Measurements from ENCODE around the gene CEACAM16.
"Not testable (repeated sequence)": the region's sequence is repeated elsewhere in the genome, so short reads cannot be mapped to it uniquely, and the experiment has no call there.

Gene CEACAM16

GRCh38 chr19:44663996-44664395 lies 35.0 kb upstream of the CEACAM16 start:
- Histone ChIP-seq H3K4me1 (ENCODE audit: control insufficient read depth in 1 of 2, insufficient read depth in 1 of 2, low read depth in 1 of 2, low read length in 1 of 2) (no peaks in the 10 kb centered on the region), H3K36me3 (peaks cover 44% of the 10 kb centered on the region), H3K27me3 (no peaks in the 10 kb centered on the region), H3K27ac (no peak overlapping the region), H3K9me3 (no peaks in the 10 kb centered on the region), H3K4me3 (ENCODE audit: low read depth in 1 of 2, low read length in 1 of 2) (no peak overlapping the region)
- TF ChIP-seq, protein P1, sequence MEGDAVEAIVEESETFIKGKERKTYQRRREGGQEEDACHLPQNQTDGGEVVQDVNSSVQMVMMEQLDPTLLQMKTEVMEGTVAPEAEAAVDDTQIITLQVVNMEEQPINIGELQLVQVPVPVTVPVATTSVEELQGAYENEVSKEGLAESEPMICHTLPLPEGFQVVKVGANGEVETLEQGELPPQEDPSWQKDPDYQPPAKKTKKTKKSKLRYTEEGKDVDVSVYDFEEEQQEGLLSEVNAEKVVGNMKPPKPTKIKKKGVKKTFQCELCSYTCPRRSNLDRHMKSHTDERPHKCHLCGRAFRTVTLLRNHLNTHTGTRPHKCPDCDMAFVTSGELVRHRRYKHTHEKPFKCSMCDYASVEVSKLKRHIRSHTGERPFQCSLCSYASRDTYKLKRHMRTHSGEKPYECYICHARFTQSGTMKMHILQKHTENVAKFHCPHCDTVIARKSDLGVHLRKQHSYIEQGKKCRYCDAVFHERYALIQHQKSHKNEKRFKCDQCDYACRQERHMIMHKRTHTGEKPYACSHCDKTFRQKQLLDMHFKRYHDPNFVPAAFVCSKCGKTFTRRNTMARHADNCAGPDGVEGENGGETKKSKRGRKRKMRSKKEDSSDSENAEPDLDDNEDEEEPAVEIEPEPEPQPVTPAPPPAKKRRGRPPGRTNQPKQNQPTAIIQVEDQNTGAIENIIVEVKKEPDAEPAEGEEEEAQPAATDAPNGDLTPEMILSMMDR (IDR thresholded peaks at IDR 0.05): no peak

DNA sequence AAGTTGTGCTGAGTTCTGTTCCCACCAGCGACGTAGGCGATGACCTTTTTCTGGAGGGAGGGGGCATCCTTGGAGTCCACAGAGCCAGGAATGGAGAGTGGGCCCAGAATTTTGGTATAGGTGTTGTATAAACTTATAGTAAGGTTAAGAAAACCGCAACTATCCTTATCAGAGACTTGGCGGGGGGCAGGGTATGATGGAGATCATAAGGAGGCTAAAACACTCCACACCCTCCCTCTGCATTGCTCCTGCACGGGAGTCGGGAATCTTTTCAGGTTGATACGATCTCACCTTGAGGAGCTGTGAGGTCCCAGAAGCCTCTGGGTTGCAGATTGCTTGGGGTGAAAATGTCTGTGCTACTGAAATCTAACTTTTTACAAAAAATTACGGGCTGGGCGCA lies 34.0 kb upstream of the CEACAM16 start:
- H3K27me3 ChIP-seq: no peaks in the 10 kb centered on the region
- H3K4me3 ChIP-seq (ENCODE audit: low read depth in 1 of 2, low read length in 1 of 2): no peak overlapping the region
- TF ChIP-seq, protein P1 (IDR thresholded peaks at IDR 0.05): no peak
- H3K36me3 ChIP-seq: peaks cover 34% of the 10 kb centered on the region
- no peaks in the 10 kb centered on the region for H3K4me1 ChIP-seq (ENCODE audit: control insufficient read depth in 1 of 2, insufficient read depth in 1 of 2, low read depth in 1 of 2, low read length in 1 of 2)
- no peaks in the 10 kb centered on the region for H3K9me3 ChIP-seq
- no peak overlapping the region for H3K27ac ChIP-seq

DNA sequence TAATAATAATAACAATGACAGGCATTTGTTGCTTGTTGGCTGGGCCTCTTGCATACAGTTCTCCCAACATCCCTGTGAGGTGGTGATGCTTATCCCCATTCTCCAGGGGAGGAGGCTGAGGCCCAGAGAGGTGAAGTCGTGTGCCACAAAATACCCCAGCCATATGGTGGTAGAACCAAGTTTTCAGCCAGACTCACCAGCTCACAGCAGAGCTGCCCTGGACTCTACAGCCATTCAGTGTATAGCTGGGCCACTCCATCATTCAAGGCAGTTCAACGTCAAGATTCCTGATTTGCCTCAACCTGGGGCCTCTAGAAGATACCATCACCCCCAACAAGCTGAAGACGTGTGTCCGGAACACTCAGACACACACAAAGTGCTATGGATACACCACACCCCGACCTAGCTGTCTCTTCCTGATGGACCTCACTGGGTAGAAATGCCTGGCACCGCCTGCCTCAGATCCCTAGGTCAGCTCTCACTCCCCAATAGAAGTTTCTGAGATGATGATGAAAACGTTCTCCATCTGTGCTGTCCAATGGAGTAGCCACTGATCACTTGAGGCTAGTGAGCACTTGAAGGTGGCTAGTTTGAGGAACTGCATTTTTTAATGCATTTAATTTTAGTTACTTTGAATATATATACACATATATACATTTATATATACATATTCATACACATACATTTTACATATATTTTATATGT lies 31.9 kb upstream of the CEACAM16 start:
- TF ChIP-seq, protein P1 (IDR thresholded peaks at IDR 0.05): no peak
- Histone ChIP-seq H3K4me1 (ENCODE audit: control insufficient read depth in 1 of 2, insufficient read depth in 1 of 2, low read depth in 1 of 2, low read length in 1 of 2) (no peaks in the 10 kb centered on the region), H3K9me3 (no peaks in the 10 kb centered on the region), H3K4me3 (ENCODE audit: low read depth in 1 of 2, low read length in 1 of 2) (no peak overlapping the region), H3K36me3 (peaks cover 15% of the 10 kb centered on the region), H3K27ac (no peak overlapping the region), H3K27me3 (no peaks in the 10 kb centered on the region)

DNA sequence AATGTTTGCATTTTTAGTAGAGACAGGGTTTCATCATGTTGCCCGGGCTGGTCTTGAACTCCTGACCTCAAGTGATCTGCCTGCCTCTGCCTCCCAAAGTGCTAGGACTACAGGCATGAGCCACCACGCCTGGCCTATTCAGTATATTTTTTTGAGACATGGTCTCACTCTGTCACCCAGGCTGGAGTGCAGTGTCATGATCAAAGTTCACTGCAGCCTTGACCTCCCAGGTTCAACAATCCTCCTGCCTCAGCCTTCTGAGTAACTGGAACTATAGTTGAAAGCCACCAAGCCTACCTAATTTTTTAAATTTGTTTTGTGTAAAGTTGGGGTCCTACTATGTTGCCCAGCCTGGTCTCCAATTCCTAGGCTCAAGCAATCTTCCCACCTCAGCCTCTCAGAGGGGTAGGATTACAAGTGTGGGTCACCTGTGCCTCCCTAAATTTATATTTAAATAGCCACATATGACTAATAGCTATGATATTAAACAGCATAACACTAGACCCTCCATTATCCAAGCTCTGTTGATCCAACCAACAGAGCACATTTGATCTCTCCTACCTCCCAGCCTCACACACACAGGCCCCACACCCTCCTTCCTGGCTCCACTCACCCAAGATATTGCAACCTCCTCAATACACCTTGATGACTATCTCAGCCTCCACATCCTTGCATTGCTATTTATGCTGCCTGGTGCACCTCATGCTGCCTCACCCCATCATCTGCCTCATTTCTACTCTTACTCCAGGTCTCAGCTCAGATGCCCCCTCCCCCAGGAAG lies 29.8 kb upstream of the CEACAM16 start:
- no peak overlapping the region for H3K27ac ChIP-seq
- H3K4me3 ChIP-seq (ENCODE audit: low read depth in 1 of 2, low read length in 1 of 2): no peak overlapping the region
- TF ChIP-seq, protein P1 (IDR thresholded peaks at IDR 0.05): no peak
- H3K9me3 ChIP-seq: no peaks in the 10 kb centered on the region
- no peaks in the 10 kb centered on the region for H3K36me3 ChIP-seq
- no peaks in the 10 kb centered on the region for H3K27me3 ChIP-seq
- no peaks in the 10 kb centered on the region for H3K4me1 ChIP-seq (ENCODE audit: control insufficient read depth in 1 of 2, insufficient read depth in 1 of 2, low read depth in 1 of 2, low read length in 1 of 2)

GRCh38 chr19:44670027-44670426 lies 28.9 kb upstream of the CEACAM16 start:
- not testable (repeated sequence) for H3K9me3 ChIP-seq; H3K4me3 ChIP-seq (ENCODE audit: low read depth in 1 of 2, low read length in 1 of 2); H3K4me1 ChIP-seq (ENCODE audit: control insufficient read depth in 1 of 2, insufficient read depth in 1 of 2, low read depth in 1 of 2, low read length in 1 of 2); H3K27ac ChIP-seq; H3K36me3 ChIP-seq; H3K27me3 ChIP-seq

DNA sequence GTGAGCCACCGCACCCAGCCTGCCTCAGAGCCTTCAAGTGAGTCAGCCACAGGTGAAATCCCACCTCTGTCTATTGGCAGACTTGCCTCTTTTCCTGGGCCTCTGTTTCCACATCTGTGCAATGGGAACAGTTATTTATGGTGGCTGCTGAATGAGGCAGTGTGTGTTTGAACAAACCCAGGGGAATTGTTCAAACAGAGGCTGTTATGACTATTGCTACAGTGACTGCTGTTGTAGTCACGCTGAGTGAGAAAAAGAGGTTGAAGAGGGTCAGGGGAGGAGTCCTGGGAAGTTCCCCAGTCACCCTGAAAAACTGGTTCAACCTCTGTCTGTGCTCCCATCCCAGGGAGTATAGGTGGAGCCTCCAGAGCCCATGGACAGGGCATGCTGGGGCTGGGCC lies 27.6 kb upstream of the CEACAM16 start, which contains the start of gene CEACAM19:
Gene CEACAM19 (plus strand): TSS at position 83 of the 400 bp plus-strand sequence. CDS start 450 bp downstream, outside the sequence.
- Histone ChIP-seq H3K27ac (no peak within 1 kb of the TSS), H3K4me3 (ENCODE audit: low read depth in 1 of 2, low read length in 1 of 2) (no peak within 1 kb of the TSS), H3K9me3 (no peaks in the 10 kb centered on the region), H3K4me1 (ENCODE audit: control insufficient read depth in 1 of 2, insufficient read depth in 1 of 2, low read depth in 1 of 2, low read length in 1 of 2) (no peaks in the 10 kb centered on the region), H3K36me3 (no peaks in the 10 kb centered on the region), H3K27me3 (no peaks in the 10 kb centered on the region)
- TF ChIP-seq, protein P1 (IDR thresholded peaks at IDR 0.05): no peak

All from neutrophil (primary cell).